Vein endothelial cell (primary cell): ENCODE data around the gene EMC7. TPM values are rescaled to one million over a fixed set of nuclear protein-coding genes. Genes with fewer than 3 reads are reported as not detected.

Experiments used
- total RNA-seq: library from RNA; depleted of rRNA; stranded (reverse); fragments of >200 nt; gene quantifications from 2 replicates; pipeline ENCODE4 v1.2.3, GENCODE V29; 2012

Gene EMC7
- 30.4 and 36.0 TPM in 2 replicates for total RNA-seq

GRCh38 chr15:34101366-34102174 is at the start of gene EMC7, which contains the start of gene PGBD4:
TSS of gene EMC7 (minus strand) at chr15:34101862. CDS start at chr15:34101839, 23 bp downstream.
TSS of gene PGBD4 (plus strand) at chr15:34102083. CDS start at chr15:34102532, 449 bp downstream.

GRCh38 chr15:34038871-34039789 is 62.5 kb downstream of the EMC7 start, which contains the start of gene AVEN:
TSS of gene AVEN (minus strand) at chr15:34039204. CDS start at chr15:34039046, 158 bp downstream.

Other genes starting within 250 kb of the EMC7 start
- gene CHRM5, start 133.4 kb downstream of the EMC7 start, total RNA-seq, result not detected in 2 replicates
- gene AVEN, start 62.7 kb downstream of the EMC7 start, total RNA-seq, result 23.8 and 29.6 TPM in 2 replicates
- 1.2 and 1.3 TPM in 2 replicates for gene PGBD4, start 221 bp upstream of the EMC7 start, total RNA-seq
- gene KATNBL1, start 108.2 kb upstream of the EMC7 start, total RNA-seq, result 42.8 and 61.0 TPM in 2 replicates
- 111 and 122 TPM in 2 replicates for gene EMC4, start 123.2 kb upstream of the EMC7 start, total RNA-seq
- gene SLC12A6, start 235.9 kb upstream of the EMC7 start, total RNA-seq, result 25.5 and 30.6 TPM in 2 replicates
- 285 and 293 TPM in 2 replicates for gene NOP10, start 241.3 kb upstream of the EMC7 start, total RNA-seq
- not detected in 2 replicates for gene NUTM1, start 241.5 kb upstream of the EMC7 start, total RNA-seq